Measurements from ENCODE around the gene GALNT13.

GALNT13 gene

DNA sequence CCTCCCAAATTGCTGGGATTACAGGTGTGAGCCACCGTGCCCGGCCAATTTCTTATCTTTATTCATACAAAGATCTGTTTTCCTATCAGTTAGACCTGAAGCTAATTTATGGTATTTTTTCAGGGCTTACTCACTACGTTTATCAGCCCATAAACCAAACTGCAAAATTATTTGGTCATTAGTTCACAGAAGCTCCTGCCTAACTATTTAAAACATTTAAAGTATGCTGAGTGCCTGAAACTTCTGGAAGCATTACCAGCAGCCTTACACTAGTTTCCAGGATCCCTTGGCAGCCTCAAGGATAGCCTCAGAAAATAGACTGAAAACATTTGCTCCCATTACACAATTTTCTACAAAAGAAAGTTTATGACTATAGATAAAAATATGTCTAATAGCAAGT lies 68.8 kb downstream of the GALNT13 start:
- in situ Hi-C loops (cut with HindIII; ENCODE audit: low sequenced_read_pairs): no loop called here

DNA sequence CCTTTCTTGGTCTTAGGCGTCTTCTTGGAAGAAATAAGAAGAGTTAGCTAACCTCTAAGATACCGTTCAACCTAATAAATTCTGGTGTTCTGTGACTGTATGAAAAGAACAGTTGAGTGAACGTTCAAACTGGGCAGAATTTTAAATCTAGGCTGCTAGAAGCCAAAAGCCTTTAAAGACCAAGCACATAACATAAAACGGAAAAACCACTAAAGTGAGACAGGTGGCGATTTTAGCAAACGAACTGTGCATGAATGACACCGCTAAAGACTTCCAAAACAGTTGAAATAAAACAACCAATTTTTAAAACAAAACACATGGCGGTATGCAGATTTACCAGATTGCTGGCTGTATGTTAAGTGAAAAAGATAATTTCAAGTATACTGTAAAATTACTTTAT lies 73.1 kb downstream of the GALNT13 start:
- in situ Hi-C loops (cut with HindIII; ENCODE audit: low sequenced_read_pairs): no loop called here

DNA sequence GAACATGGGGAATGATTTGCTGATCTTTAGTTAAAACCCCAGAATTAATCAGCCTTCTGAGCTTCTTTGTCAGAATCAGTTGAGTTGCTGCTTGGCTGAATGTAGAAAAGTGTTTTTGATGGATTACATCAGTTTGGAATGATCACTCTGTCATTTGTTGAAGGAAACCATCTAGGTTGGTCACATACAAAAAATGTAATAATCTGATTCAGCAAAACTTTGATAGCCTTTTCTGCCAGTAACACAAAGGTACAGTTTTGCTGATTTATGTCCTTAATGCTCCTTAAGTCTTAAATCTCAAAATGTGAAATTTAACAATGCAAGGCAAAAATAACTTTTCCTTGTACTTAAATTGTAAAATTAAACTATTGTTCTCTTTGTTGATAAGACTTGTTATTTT lies 74.3 kb downstream of the GALNT13 start:
- in situ Hi-C loops (cut with HindIII; ENCODE audit: low sequenced_read_pairs): no loop called here

DNA sequence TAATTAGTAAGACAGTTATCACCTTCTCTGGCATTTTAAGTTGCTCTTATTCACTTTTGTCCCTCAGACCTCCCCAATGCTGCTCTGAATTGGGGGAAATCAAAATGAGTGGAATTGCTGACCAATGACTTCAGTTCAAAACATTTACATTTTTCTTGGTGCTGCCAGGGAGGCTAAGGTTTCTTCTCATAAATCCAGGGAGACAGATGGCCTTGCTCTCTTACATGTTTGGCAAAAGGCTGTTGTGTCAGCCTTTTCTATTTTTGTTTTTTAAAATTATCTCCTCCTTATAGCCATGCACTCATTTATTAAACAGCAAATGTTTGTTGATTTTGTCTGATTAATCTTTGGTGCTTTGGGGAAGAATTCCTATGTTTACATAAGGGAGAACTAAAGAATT lies 82.0 kb downstream of the GALNT13 start:
- in situ Hi-C loops (cut with HindIII; ENCODE audit: low sequenced_read_pairs): no loop called here

DNA sequence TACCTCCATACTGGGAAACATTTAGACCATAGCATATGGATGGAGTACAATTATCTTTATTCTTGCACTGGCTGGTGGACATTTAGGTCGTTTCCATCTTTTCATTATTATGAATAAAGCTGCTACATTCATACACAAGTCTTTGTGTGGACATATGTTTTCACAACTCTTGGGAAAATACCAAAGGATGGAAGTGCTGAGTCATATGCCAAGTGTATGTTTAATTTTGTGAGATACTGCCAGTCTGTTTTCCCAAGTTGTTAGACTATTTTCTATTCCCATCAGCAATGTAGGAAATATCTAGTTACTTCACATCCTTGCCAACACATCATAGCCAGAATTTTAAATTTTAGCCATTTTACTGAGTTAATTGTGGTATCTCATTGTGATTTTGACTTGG lies 91.5 kb downstream of the GALNT13 start:
- in situ Hi-C loops (cut with HindIII; ENCODE audit: low sequenced_read_pairs): no loop called here

DNA sequence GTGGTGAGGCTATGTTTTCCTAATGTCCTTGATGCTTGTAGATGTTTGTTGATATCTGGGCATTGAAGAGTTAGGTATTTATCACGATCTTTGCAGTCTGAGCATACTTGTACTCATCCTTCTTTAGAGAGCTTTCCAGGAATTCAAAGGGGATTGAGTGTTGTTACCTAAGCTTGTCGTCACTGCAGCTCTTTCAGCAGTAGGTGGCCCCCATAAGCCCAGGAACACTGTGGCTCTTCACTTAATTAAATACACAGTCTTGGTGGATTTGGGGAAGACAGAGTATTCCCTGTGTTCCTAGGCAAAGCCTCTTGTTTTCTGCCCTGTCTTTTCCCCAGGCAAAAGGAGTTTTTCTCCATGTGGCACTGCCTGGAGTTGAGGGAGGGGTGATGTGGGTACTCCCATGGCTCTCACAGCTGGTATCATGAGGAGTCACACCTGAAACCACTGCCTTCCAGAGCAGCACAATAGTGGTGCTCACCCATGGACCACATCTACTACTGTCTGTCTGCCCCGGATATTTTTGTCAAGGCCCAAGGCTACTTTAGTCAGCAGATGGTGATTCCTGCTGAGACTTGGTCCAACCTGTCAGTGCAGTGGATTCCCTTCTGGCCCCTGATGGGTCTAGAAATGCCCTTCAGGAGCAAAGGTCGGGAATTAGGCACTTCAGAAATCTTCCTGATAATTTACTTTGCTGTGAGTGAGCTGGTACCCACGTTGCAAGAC lies 95.7 kb downstream of the GALNT13 start:
- in situ Hi-C loops (cut with HindIII; ENCODE audit: low sequenced_read_pairs): no loop called here

DNA sequence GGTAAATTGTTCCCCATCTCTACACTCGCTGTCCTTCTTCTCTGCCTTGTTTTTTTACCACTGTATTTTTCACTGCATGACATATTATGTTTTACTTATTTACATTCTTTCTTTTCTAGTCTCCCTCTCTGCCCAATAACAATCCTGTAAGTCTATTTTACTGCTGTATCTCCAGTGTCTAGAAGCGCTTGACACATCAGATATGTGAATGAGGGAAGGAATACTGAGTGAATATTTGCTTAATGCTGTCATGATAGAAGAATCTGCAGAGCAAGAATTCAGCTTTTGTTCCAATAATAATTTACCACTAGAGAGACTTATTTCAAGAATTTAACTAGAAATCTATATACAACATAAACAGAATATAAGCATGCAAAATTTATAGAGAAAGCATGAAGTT lies 99.5 kb downstream of the GALNT13 start:
- in situ Hi-C loops (cut with HindIII; ENCODE audit: low sequenced_read_pairs): no loop called here

DNA sequence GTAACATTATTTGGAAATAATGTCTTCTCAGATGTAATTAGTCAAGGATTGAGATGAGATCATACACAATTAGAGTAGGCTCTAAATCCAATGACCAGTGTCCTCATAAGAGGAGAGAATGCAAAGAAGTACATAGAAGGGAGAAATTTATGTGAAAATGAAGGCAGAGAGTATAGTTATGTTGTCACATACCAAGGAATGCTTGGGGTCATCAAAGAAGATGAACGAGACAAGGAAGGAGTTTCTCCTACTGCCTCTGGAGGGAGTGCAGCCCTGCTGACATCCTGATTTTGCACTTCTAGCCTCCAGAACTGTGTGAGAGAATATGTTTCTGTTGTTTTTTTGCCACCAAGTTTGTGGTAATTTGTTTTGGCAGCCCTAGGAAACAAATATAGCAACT lies 100.1 kb downstream of the GALNT13 start:
- in situ Hi-C loops (cut with HindIII; ENCODE audit: low sequenced_read_pairs): no loop called here

DNA sequence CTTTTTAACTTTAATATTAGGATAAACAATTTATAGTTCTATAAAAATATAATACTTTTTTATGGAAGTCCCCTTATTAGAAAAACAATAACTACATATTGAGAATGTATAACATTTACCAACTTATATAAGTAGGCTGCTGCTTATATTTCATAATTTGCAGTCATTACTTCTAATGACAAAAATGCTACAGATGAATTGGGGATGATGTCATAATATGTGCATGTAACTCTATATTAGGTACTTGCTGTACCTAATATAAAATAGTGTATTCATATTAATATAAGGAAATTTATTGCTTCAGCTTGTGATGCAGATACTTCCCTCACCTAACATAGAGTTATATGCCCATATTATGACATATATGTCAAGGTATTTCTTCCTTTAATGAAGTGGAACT lies 100.7 kb downstream of the GALNT13 start:
- in situ Hi-C loops (cut with HindIII; ENCODE audit: low sequenced_read_pairs): no loop called here

DNA sequence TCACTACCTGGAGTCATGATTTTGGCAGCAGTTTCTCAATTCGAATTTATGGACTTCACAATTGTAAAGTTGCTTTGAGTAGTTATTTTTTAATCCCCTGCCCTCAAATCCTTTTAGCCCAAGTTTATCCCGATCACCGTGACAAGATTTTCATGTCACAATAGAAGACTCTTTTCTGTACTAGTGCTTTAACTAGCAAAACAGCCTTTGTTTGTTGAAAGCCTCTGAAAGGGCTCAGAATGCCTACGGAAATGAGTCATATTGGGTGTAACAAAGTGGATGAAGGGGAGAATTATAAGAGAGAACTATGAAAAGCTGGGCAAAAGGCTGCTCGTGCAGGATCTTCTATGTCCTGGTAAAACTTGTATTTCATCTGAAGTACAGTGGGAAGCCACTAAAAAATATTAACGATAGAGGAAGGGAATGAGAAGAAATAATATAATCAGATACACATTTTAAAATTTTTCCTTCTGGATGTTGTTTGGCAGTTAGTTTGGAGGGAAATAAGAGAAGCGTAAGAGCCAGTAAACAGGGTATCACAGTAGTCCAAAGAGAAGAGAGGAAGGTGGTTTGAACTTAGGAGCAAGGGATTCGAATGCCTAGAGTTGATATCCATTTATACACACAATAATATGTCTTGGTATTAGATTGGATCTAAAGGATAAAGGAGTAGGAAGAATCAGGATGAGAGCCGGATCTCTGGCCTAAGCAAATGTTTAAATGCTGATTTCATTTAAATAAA lies 114.9 kb downstream of the GALNT13 start:
- in situ Hi-C loops (cut with HindIII; ENCODE audit: low sequenced_read_pairs): no loop called here

DNA sequence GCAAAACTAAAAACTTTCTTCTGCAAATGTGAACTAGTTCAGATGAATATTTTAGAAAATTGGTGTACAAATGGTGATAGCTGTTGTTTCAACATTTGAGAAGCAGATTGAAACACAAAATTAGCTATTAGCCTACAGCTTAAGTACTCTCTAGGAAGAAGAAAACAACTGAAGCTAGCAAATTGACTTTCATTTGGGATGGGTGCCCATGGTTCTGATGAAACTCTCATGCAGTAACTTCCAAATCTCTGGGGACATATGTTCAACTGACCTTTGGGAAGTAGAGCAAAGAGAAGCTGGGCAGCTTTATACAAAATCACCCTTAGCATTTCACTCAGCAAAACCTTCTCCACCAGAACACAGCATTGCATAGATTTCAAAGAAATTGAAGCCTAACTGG lies 119.0 kb downstream of the GALNT13 start:
- in situ Hi-C loops (cut with HindIII; ENCODE audit: low sequenced_read_pairs): no loop called here

DNA sequence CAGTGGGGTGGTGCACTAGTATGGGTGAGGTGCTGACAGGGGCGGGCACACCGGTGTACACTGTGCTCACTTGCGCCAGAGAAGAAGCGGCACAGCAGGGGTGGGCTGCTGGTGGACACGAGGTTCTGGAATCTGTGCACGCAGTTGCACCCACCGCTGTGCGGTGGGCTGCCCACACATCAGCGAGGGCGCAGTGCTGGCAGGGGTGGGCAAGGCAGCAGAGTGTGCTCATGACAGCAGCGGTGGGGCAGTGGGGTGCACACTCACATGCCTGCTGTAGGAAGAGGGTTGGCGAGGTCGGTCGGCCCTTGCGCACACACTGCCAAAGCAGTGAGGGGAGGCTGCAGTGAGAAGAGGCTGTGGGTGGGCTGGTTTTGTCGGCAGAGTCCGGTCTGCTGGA lies 141.8 kb downstream of the GALNT13 start:
- in situ Hi-C loops (cut with HindIII; ENCODE audit: low sequenced_read_pairs): no loop called here

DNA sequence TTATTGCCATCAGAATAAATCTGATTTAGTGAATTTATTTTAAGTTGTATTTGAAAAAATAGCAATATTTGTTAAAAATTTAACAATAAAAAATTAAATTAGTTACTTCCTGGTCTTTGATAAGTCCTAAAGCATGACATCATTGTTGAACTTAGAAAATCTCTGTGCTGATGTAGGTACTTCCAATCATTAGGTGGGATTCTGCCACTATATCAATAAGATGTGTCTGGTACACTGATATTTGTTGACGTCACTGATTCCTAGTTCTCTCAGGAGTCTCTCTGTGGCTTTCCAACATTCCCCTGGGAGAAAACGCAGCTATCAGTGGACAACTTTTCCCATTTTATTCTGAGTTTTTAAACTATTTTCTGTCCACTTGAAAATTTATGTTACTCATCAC lies 143.5 kb downstream of the GALNT13 start:
- in situ Hi-C loops (cut with HindIII; ENCODE audit: low sequenced_read_pairs): no loop called here

DNA sequence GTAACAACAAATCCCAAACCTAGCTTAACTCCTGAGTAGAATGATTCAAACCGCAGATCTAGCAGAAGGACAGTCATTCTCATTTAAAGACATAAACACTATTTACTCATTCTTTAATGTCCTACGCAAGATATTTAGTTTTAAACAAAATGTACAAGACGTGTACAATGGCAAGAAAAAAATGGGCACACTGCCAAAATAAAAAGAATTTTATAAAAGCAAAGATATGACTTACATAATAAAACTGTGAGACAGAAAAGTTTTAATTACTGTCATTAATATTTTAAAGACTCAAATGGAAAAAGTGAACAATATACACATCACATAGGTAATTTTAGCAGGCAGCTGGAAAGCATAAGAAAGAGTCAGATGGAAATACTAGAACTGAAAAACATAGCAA lies 157.8 kb downstream of the GALNT13 start:
- in situ Hi-C loops (cut with HindIII; ENCODE audit: low sequenced_read_pairs): no loop called here

DNA sequence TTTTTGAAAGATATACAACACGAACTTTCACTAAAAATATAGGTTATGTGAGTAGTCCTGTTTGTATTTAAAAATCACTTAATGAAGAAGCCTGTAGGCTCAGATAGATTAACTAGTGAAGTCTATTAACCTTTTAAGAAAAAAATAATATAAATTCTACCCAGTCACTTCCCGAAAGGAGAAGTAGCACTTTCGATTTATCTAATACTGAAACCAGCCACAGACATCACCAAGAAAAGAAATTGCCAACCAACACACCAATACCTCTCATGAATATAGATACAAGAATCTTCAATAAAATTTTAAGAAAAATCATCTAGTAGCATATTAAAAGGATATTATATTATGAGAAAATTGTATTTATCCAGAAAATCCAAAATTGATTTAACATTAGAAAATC lies 160.5 kb downstream of the GALNT13 start:
- in situ Hi-C loops (cut with HindIII; ENCODE audit: low sequenced_read_pairs): no loop called here

DNA sequence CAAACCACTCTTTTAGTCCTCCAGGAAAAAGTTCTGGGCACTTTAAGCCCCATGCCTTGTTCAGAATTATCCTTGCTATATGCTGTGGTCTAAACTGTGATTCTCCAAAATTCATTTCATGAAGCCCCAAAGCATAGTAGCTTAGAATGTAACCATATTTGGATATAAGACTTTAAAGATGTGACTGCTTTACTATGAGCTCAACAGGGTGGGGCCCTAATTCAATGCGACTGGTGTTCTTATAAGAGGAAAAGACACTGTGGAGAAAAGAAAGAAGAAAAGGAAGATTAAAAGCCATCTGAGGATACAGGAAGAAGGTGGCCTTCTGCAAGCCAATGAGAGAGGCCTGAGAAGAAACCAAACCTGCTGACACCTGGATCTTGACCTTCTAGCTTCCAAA lies 174.8 kb downstream of the GALNT13 start:
- in situ Hi-C loops (cut with HindIII; ENCODE audit: low sequenced_read_pairs): no loop called here

DNA sequence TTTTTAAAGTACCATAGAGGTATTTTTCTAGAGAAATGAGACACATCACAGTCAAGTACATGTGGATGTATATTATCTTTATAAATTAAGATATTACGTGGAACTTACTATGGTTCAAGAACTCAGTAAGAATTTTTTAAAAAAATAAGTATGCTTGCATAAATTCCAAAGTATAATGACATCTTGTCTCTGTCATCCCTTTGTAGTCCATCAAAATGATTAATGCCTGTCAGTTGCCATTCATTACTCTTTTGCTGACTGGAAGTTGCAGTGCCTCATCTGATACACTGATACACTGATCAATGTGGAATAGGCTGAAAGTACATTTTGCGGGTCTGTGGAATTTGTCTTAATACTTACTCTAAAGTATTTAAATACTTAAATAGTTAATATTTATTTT lies 177.2 kb downstream of the GALNT13 start:
- in situ Hi-C loops (cut with HindIII; ENCODE audit: low sequenced_read_pairs): no loop called here

DNA sequence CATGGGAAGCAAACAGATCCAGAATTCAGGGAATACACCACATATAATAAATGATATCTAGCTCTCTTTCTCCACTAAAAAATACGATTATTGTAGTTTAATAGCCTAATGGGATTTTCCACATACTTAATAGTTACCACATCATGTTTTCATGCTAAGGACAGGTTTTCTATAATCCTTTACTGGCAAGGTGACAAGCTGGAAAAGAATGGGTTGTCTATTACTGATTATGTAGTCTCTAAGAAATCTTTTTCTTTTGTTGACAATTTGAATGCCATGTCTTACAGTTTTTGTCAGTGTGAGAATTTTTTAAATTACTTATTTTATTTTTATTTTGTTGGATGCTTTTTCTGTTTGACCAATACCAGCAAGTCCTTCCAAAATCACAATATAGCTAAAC lies 177.8 kb downstream of the GALNT13 start:
- in situ Hi-C loops (cut with HindIII; ENCODE audit: low sequenced_read_pairs): no loop called here

DNA sequence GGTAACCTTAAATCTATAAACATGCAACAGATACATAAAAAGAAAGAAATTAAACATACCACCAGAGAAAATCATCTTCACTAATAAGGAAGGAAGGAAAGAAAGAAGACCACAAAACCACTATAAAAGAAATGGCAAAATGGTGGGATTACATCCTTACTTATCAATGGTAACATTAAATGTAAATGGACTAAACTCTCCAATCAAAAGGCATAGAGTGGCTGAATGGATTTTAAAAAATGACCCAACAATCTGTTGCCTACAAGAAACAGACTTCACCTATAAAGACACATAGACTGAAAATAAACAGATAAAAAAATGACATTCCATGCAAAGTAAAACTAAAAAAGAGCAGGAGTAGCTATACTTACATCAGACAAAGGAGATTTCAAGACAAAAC lies 195.4 kb downstream of the GALNT13 start:
- in situ Hi-C loops (cut with HindIII; ENCODE audit: low sequenced_read_pairs): no loop called here

DNA sequence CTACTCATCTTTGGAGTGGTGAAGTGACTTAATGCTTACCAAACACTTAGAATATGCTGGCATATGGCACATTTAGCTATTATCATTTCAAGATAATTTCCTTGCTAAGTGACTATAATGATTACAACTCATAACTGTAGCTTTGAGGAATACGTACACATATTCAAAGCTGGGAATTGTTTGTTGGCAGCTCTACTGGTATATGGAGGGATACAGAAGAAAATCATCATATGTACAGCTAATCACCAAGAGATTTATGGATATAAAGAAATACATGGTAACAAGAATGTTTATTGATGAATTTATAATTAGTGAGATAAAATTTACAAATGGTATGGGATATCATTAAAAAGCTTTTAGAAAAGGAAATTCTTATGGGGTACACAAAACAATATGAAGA lies 207.2 kb downstream of the GALNT13 start:
- in situ Hi-C loops (cut with HindIII; ENCODE audit: low sequenced_read_pairs): no loop called here

DNA sequence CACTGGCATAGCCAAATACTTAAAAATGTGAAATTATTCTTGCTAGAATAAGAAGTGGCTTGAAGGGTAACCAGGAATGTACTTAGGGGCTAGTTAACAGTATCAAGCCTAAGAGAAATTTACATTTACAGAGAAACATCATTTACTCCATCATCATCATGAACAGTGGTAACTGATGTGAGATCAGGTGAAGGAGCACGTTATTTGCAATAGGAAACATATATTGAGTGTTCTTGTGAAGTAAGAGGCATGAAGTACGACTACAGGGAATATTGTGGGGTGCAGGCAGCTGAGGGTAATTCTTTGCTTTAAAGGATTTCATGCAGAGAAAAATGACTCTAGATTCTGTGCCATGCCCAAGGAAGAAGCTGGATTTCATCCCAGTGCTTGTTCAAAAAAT lies 220.8 kb downstream of the GALNT13 start:
- in situ Hi-C loops (cut with HindIII; ENCODE audit: low sequenced_read_pairs): no loop called here

DNA sequence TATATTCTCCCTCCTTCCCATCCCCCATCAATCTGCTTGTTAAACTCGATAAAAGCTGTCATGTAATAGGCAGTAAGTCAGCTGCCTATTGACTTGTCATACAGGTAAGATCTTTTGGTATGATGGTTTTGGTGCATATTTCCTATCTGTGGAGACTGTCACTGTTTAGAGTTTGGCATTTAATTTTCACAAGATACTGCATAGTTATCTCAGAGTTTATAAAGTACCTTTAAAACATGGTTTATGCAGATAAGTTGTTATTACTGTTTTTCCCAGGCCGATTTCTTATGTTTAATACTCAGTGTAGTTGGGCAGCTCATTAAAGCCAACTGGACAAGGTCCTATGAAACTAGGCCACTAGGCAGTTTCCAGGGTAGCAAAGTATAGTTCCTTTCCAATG lies 222.1 kb downstream of the GALNT13 start:
- in situ Hi-C loops (cut with HindIII; ENCODE audit: low sequenced_read_pairs): no loop called here

Measured in DLD1 (cell line).